Right atrium auricular region (tissue), 2 donors: ENCODE measurements around the gene NRP1. TPM values are rescaled to one million over a fixed set of nuclear protein-coding genes. Genes with fewer than 3 reads are reported as not detected.

Experiments used
- DNase-seq: peaks from one replicate; pipeline ENCODE4 v3.0.0-alpha.2; 2019; ENCODE audit warnings: low spot score
- H3K27ac ChIP-seq, 2 donors: fragments of 200-600 bp; sonication (generic); 1 replicate in 1 of 2; 2 replicates in 1 of 2; pipeline ENCODE4 v1.5.1; 2016 to 2019
- H3K27me3 ChIP-seq, 2 donors: fragments of 200-600 bp; sonication (generic); one replicate each; pipeline versions ENCODE4 v1.5.1 to v1.6.0; 2017 to 2019
- H3K36me3 ChIP-seq: fragments of 200-600 bp; sonication (generic); one replicate; pipeline ENCODE4 v1.5.1; 2016
- H3K4me1 ChIP-seq, 2 donors: fragments of 200-600 bp; sonication (generic); one replicate each; pipeline versions ENCODE4 v1.5.1 to v1.6.0; 2017 to 2019
- H3K4me3 ChIP-seq, 2 donors: fragments of 200-600 bp; sonication (generic); 1 replicate in 1 of 2; 2 replicates in 1 of 2; pipeline ENCODE4 v1.5.1; 2017 to 2019; ENCODE audit warnings: mild to moderate bottlenecking in 1 of 2, moderate library complexity in 1 of 2
- H3K9me3 ChIP-seq, 2 donors: fragments of 200-600 bp; sonication (generic); one replicate each; pipeline ENCODE4 v1.5.1; 2019
- CTCF ChIP-seq, 2 donors: fragments of 200-600 bp; sonication (generic); IDR thresholded peaks; one replicate each; pipeline ENCODE4 v1.5.1; 2019; ENCODE audit warnings: antibody characterized with exemption in 2 of 2
- total RNA-seq, 2 donors: library from RNA; depleted of rRNA; stranded (reverse); fragments of >200 nt; gene quantifications; one replicate each; pipeline ENCODE4 v1.1.0, GENCODE V29; 2016

Gene NRP1
- total RNA-seq, 2 donors from 2014 or later = 54.6 to 83.1 TPM

DNA sequence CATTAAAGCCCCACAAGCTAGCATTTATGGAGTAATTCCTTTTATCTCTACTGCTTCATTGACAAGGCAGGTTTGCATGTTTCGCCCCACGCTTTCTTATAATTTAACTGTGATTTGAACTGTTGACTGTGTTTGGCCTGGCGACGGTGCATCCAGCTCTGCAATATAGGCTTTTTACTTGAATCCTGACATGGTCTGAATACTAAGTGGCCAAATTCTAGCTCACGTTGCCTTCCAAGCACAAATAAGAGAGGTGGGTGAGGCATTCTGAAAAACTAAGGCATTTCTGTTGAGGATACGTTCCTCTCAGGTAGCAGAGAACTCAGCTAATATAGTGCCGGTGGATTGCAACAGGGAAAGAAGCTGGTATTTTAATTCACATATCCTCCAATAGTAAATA is 61.8 kb downstream of the NRP1 start:
- Histone ChIP-seq H3K4me1 (peaks cover 0 to 69% of the 10 kb centered on the region in 2 donors), H3K4me3 (peak overlapping the region; percentile 10 to 33), H3K36me3 (peaks cover 31% of the 10 kb centered on the region), H3K9me3 (no peaks in the 10 kb centered on the region), H3K27ac (peak overlapping the region; percentile 77 to 93), H3K27me3 (no peaks in the 10 kb centered on the region)
- no peak for DNase-seq
- no peak for TF ChIP-seq CTCF (IDR thresholded peaks at IDR 0.05)

DNA sequence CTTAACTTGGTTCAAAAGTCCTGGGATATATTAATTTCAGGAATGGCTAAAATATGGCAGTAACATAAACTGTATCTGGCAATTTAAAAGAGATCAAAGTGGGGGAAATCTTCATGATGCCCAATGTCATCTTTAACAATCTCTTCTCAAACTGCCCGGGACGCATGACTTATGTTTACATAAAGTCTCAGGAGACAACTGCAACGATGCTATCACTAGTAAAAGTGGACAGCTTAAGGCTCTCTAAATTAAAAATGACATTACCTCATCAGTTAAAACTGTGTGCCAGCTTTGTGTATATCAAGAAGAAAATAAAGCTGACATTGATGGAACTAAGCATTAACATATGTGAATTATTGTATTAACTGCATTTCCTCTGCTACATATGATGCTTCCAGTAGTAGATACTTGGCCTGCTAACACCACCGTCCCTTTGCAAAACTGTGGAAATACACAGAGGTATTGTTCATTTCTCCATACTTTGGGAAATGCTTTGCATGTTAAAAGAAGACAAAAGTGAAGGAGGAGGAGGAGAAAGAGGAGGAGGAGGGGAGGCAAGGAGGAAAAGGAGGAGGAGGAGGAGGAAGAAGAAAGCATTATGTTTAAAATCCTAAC is 62.4 kb downstream of the NRP1 start:
- TF ChIP-seq CTCF (IDR thresholded peaks at IDR 0.05) = no peak
- no peaks in the 10 kb centered on the region for H3K9me3 ChIP-seq
- peak overlapping the region in 1 of 2 donors; percentile 33 for H3K4me3 ChIP-seq
- H3K36me3 ChIP-seq = peaks cover 31% of the 10 kb centered on the region
- no peak for DNase-seq
- H3K27me3 ChIP-seq = no peaks in the 10 kb centered on the region
- peak overlapping the region; percentile 77 to 93 for H3K27ac ChIP-seq
- peaks cover 0 to 64% of the 10 kb centered on the region in 2 donors for H3K4me1 ChIP-seq

DNA sequence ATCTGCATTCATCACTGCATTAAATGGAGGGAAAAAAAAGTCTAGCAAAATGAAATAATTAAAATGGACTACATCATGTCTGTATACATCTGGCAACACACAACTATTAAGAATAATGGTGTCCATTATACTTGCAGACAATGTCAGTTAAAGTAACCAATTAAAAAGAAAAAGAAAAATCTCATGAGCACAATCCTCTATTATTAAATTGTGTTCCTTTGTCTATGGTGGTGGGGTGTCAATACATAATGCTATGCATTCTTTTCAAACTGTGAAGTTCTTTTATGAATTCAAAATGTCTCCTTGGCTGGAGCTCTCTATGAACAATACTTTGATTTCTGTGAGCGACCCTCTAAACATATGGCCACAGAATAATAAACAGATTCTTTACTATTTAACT is 63.5 kb downstream of the NRP1 start:
- no peak overlapping the region for H3K4me3 ChIP-seq
- H3K9me3 ChIP-seq = no peaks in the 10 kb centered on the region
- H3K4me1 ChIP-seq = peaks cover 0 to 55% of the 10 kb centered on the region in 2 donors
- no peaks in the 10 kb centered on the region for H3K27me3 ChIP-seq
- peaks cover 31% of the 10 kb centered on the region for H3K36me3 ChIP-seq
- DNase-seq = no peak
- H3K27ac ChIP-seq = peak overlapping the region in 1 of 2 donors; percentile 93
- TF ChIP-seq CTCF (IDR thresholded peaks at IDR 0.05) = no peak

DNA sequence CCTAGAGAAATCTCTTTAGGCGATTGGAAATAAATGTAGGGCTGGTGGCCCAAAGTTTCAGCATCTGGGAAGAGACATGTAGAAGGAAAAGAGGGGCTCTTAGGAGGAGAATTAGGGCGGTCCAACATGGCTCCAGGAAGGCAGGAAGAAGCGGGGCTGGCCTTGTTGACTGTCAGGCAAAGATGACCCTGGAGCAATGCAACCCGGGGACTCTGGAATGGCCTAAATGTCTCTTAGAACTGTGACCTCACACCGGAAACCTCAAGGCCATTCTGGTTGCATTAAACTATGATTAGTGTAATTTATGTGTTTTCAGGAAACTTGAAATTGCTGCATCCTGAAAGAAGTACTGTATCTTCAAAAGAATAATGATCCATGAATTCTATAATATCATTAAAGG is 66.8 kb downstream of the NRP1 start:
- DNase-seq = no peak
- no peak overlapping the region for H3K4me3 ChIP-seq
- H3K9me3 ChIP-seq = no peaks in the 10 kb centered on the region
- H3K4me1 ChIP-seq = peaks cover 0 to 31% of the 10 kb centered on the region in 2 donors
- H3K27me3 ChIP-seq = no peaks in the 10 kb centered on the region
- no peak for TF ChIP-seq CTCF (IDR thresholded peaks at IDR 0.05)
- H3K27ac ChIP-seq = no peak overlapping the region
- peaks cover 41% of the 10 kb centered on the region for H3K36me3 ChIP-seq

DNA sequence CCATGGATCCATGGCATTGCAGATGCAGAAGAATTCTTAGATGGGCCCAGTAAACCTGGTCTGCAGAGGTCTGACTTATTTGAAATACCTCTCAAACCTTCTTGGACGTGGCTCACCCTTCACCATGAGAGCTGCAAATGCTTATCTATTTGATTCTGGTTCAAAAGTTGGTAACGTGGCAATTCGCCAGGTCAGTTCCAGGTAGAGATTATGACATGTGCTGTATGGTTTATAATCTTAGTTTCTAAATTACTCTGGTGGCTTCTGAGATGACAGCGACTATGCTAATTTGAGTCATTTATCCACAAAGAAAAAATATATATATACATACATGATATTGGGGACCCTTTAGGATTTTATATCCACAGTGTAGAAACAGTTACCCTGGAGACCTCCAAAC is 68.8 kb downstream of the NRP1 start:
- Histone ChIP-seq H3K27me3 (no peaks in the 10 kb centered on the region), H3K9me3 (no peaks in the 10 kb centered on the region), H3K36me3 (peaks cover 52% of the 10 kb centered on the region), H3K27ac (no peak overlapping the region), H3K4me3 (no peak overlapping the region), H3K4me1 (peaks cover 0 to 11% of the 10 kb centered on the region in 2 donors)
- TF ChIP-seq CTCF (IDR thresholded peaks at IDR 0.05) = no peak
- no peak for DNase-seq

GRCh38 chr10:33263453-33263852 is 71.0 kb downstream of the NRP1 start:
- Histone ChIP-seq H3K4me1 (peaks cover 0 to 13% of the 10 kb centered on the region in 2 donors), H3K36me3 (peaks cover 30% of the 10 kb centered on the region)

More at GRCh38 chr10:33263453-33263852, 71.0 kb downstream of the NRP1 start:
- no peaks in the 10 kb centered on the region for H3K27me3 ChIP-seq
- no peak for DNase-seq
- H3K27ac ChIP-seq = peak overlapping the region in 1 of 2 donors; percentile 20
- TF ChIP-seq CTCF (IDR thresholded peaks at IDR 0.05) = no peak
- no peaks in the 10 kb centered on the region for H3K9me3 ChIP-seq
- no peak overlapping the region for H3K4me3 ChIP-seq
